Dendritic cell treated with granulocyte-macrophage colony-stimulating factor and Interleukin-4, amounts not matched to agents 40 ng/mL and 50 ng/mL, for 4 days (primary cell): ENCODE data around the gene C8B.

Experiments used
- H3K27ac Mint-ChIP-seq: one replicate; pipeline ENCODE4 v1.8.0; 2022; ENCODE audit warnings: mild to moderate bottlenecking, mixed read lengths
- H3K27me3 Mint-ChIP-seq: one replicate; pipeline ENCODE4 v1.8.0; 2022; ENCODE audit warnings: mild to moderate bottlenecking, mixed read lengths
- H3K36me3 Mint-ChIP-seq: one replicate; pipeline ENCODE4 v1.8.0; 2022; ENCODE audit warnings: low read depth, mixed read lengths
- H3K4me1 Mint-ChIP-seq: one replicate; pipeline ENCODE4 v1.8.0; 2022; ENCODE audit warnings: low read depth, mixed read lengths
- H3K4me3 Mint-ChIP-seq: one replicate; pipeline ENCODE4 v1.8.0; 2022; ENCODE audit warnings: mild to moderate bottlenecking, moderate library complexity, mixed read lengths
- H3K9me3 Mint-ChIP-seq: one replicate; pipeline ENCODE4 v1.8.0; 2022; ENCODE audit warnings: mixed read lengths
- intact Hi-C: fragments of 100-400 bp; cut with micrococcal nuclease; formaldehyde crosslinking; loops from one replicate; pipeline ENCODE4 v1.15.0; 2022

C8B gene

DNA sequence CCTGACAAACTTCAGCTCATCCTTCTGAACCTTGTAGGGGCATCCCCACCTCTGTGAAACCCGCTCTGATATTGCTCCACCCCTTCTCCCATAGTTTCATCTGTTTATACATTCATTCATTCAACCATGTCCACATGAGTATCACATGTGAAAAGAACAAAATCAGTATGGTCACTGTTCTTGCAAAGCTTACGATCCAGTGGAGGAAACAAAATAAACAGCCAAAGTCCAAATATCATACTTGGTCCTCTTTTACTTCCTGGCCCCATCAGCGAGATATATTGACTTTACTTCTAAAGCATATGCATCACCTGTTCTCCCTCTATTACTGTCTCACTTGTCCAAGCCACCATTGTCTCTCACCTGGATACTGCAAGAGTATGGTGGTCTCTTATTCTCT is 75.6 kb downstream of the C8B start:
- H3K9me3 Mint-ChIP-seq, result no peaks in the 10 kb centered on the region
- no peaks in the 10 kb centered on the region for H3K27me3 Mint-ChIP-seq
- no peaks in the 10 kb centered on the region for H3K4me1 Mint-ChIP-seq
- H3K36me3 Mint-ChIP-seq, result no peaks in the 10 kb centered on the region
- no peak overlapping the region for H3K4me3 Mint-ChIP-seq
- no peak overlapping the region for H3K27ac Mint-ChIP-seq
- intact Hi-C loops, result no loop called here

DNA sequence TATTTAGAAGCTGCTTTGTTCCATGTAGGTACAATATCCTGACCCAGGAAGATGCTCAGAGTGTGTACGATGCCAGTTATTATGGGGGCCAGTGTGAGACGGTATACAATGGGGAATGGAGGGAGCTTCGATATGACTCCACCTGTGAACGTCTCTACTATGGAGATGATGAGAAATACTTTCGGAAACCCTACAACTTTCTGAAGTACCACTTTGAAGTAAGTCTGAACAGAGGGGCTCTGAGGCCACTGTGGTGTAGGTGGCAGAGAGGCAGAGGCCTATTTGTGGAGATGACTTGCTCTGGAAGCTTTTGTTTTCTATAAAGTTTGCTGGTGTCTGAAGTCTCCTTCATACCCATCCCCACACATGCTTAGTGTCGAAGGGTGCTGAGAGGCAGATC is 84.4 kb downstream of the C8B start:
- H3K36me3 Mint-ChIP-seq, result no peaks in the 10 kb centered on the region
- intact Hi-C loops, result no loop called here
- H3K4me1 Mint-ChIP-seq, result no peaks in the 10 kb centered on the region
- no peaks in the 10 kb centered on the region for H3K27me3 Mint-ChIP-seq
- no peak overlapping the region for H3K27ac Mint-ChIP-seq
- no peak overlapping the region for H3K4me3 Mint-ChIP-seq
- no peaks in the 10 kb centered on the region for H3K9me3 Mint-ChIP-seq

DNA sequence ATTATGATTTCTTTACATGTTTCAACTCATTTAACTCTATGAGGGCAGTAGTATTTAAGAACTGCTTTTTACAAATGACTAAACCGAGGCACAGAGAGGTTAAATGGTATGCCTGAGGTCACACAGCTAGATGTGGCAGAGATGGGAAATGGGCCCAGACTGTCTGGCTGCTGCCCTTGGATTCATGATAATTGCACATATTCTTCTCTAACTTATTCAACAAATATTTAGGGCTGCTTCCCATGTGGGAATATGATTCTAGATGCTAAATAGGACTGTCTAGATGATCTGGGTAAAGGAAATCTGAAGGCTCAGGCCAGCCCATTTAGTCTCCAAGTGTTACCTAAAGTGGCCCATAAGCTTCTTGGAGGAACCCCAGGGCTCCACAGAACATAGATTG is 85.0 kb downstream of the C8B start:
- Mint-ChIP-seq H3K9me3 (no peaks in the 10 kb centered on the region), H3K4me3 (no peak overlapping the region), H3K36me3 (no peaks in the 10 kb centered on the region), H3K4me1 (no peaks in the 10 kb centered on the region), H3K27ac (no peak overlapping the region), H3K27me3 (no peaks in the 10 kb centered on the region)
- intact Hi-C loops, result no loop called here
